Measurements from ENCODE around the gene GNAQ.

DNA sequence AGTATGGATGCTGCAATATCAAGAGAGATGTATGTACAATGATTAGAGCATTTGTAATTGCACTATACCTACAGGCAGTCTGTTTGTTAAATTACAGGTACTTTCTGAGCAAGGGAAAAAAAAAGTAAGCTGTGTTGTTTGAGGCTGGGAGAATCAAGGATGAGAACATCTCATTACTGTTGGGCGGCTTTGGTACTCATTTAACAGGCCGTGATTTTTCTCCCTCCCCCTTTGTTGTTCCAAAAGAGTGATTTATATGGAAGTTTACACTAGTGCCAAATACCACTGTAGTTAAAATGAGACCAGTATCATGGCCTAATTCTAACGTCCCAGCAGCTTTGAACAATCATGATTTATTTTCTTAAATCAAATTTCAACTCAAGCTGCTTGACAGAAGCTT lies 312.3 kb downstream of the GNAQ start:
- TF ChIP-seq GATA2 (IDR thresholded peaks at IDR 0.05; ENCODE audit: low read depth, low read length): no peak
- TF ChIP-seq GATA3 (IDR thresholded peaks at IDR 0.05; ENCODE audit: low read depth, low read length): no peak

Data from SH-SY5Y (cell line).